Keratinocyte (primary cell): ENCODE measurements around the gene SFMBT2. TPM values are rescaled to one million over a fixed set of nuclear protein-coding genes. Genes with fewer than 3 reads are reported as not detected.

ENCODE experiments used
- DNase-seq: peaks from one replicate; pipeline ENCODE4 v3.0.0-alpha.2; 2011; ENCODE audit warnings: low read depth, missing footprints, low spot score
- FAIRE-seq: peaks from 2 replicates; lab custom pipeline; 2011; peaks lifted over from hg19 to GRCh38; lab: Jason Lieb, UNC
- H2AFZ ChIP-seq: 2 replicates; pipeline ENCODE4 v1.6.0; 2012; ENCODE audit warnings: low read length, control low read depth, inconsistent platforms; ENCODE audit not compliant: control insufficient read depth
- H3K27ac ChIP-seq: 2 replicates; pipeline ENCODE4 v1.5.1; 2011; ENCODE audit warnings: low read length; ENCODE audit not compliant: control insufficient read depth, insufficient read depth
- H3K27me3 ChIP-seq: 3 replicates; pipeline ENCODE4 v1.6.0; 2011; ENCODE audit warnings: low read length; ENCODE audit not compliant: control insufficient read depth, insufficient read depth; ENCODE audit errors: extremely low read depth
- H3K36me3 ChIP-seq, 2 experiments: 2 replicates in 1 of 2; 3 replicates in 1 of 2; pipeline ENCODE4 v1.5.1; 2011; ENCODE audit warnings: low read length in 2 of 2, mild to moderate bottlenecking in 1 of 2; ENCODE audit not compliant: control insufficient read depth in 2 of 2, insufficient read depth in 2 of 2; ENCODE audit errors: extremely low read depth in 1 of 2
- H3K4me1 ChIP-seq: 3 replicates; pipeline ENCODE4 v1.5.1; 2011; ENCODE audit warnings: low read length; ENCODE audit not compliant: control insufficient read depth, insufficient read depth; ENCODE audit errors: extremely low read depth
- H3K4me2 ChIP-seq: 3 replicates; pipeline ENCODE4 v1.6.0; 2011; ENCODE audit warnings: low read depth, low read length; ENCODE audit not compliant: control insufficient read depth, insufficient read depth; ENCODE audit errors: extremely low read depth
- H3K4me3 ChIP-seq, 3 experiments: fragments of 200-600 bp in 1 of 3; sonication (generic) in 1 of 3; 2 replicates in 2 of 3; 3 replicates in 1 of 3; pipeline ENCODE4 v1.5.1; 2011 to 2016; ENCODE audit warnings: low read length in 3 of 3, mild to moderate bottlenecking in 3 of 3, control low read depth in 2 of 3, inconsistent platforms in 1 of 3, low read depth in 1 of 3, mixed read lengths in 1 of 3, mixed run types in 1 of 3, moderate library complexity in 1 of 3; ENCODE audit not compliant: control insufficient read depth in 2 of 3, insufficient read depth in 2 of 3; ENCODE audit errors: extremely low read depth in 1 of 3
- H3K79me2 ChIP-seq: 2 replicates; pipeline ENCODE4 v1.6.0; 2012; ENCODE audit warnings: low read length; ENCODE audit not compliant: control insufficient read depth, insufficient read depth
- H3K9ac ChIP-seq: 3 replicates; pipeline ENCODE4 v1.6.0; 2011; ENCODE audit warnings: low read length; ENCODE audit not compliant: control insufficient read depth, insufficient read depth; ENCODE audit errors: extremely low read depth
- H3K9me1 ChIP-seq: 3 replicates; pipeline ENCODE4 v1.6.0; 2011; ENCODE audit warnings: low read length; ENCODE audit not compliant: control insufficient read depth, insufficient read depth; ENCODE audit errors: extremely low read depth
- H3K9me3 ChIP-seq: 2 replicates; pipeline ENCODE4 v1.5.1; 2012; ENCODE audit warnings: low read depth, low read length; ENCODE audit not compliant: control insufficient read depth
- H4K20me1 ChIP-seq: 3 replicates; pipeline ENCODE4 v1.6.0; 2011; ENCODE audit warnings: low read length; ENCODE audit not compliant: control insufficient read depth, insufficient read depth; ENCODE audit errors: extremely low read depth
- CTCF ChIP-seq, 3 experiments: IDR thresholded peaks in 1 of 3; conservative IDR thresholded peaks in 1 of 3; optimal IDR thresholded peaks in 1 of 3; 2 replicates in 2 of 3; 3 replicates in 1 of 3; pipeline versions ENCODE3 to v1.5.1; 2011; ENCODE audit warnings: low read length in 3 of 3, mild to moderate bottlenecking in 3 of 3, moderate library complexity in 2 of 3, control low read depth in 1 of 3, inconsistent platforms in 1 of 3; ENCODE audit not compliant: insufficient read depth in 2 of 3; ENCODE audit errors: extremely low read depth in 1 of 3
- EZH2 ChIP-seq: IDR thresholded peaks from one replicate; pipeline ENCODE4 v1.6.1; 2012; ENCODE audit warnings: inconsistent platforms, mild to moderate bottlenecking, low read length, moderate library complexity
- dilution Hi-C: fragments of 300-500 bp; cut with MboI; formaldehyde crosslinking; loops from one replicate; pipeline ENCODE4 v1.7.0; 2020; ENCODE audit warnings: low sequenced_read_pairs; ENCODE audit not compliant: extremely low pct_ligation_motif_present
- polyA plus RNA-seq, 5 experiments: library from polyadenylated mRNA; depleted of rRNA in 3 of 5; stranded (reverse) in 3 of 5; stranded (forward) in 1 of 5; unstranded in 1 of 5; fragments of >200 nt; gene quantifications; 1 replicate in 1 of 5; 2 replicates in 3 of 5; 3 replicates in 1 of 5; pipeline versions ENCODE4 v1.2.1 to v1.2.3, GENCODE V29; 2011 to 2012; ENCODE audit warnings: missing spikeins in 2 of 5, low read depth in 1 of 5, low replicate concordance in 1 of 5

SFMBT2 gene
- polyA plus RNA-seq, 1 donor (not counting 4 experiments of a cell fraction or from before 2014, with no cell fraction given): 0.71 TPM

GRCh38 chr10:7173948-7174347 is 236.9 kb downstream of the SFMBT2 start:
- Histone ChIP-seq H4K20me1 (no peaks in the 10 kb centered on the region), H3K9me3 (no peaks in the 10 kb centered on the region), H3K4me1 (no peaks in the 10 kb centered on the region), H3K4me2 (no peak overlapping the region), H3K36me3 (no peaks in the 10 kb centered on the region), H2AFZ (no peak overlapping the region), H3K27me3 (no peaks in the 10 kb centered on the region), H3K79me2 (no peaks in the 10 kb centered on the region), H3K27ac (no peak overlapping the region), H3K9me1 (no peaks in the 10 kb centered on the region), H3K4me3 (no peak overlapping the region), H3K9ac (no peak overlapping the region)
- TF ChIP-seq CTCF (optimal IDR thresholded peaks at IDR 0.05 in 1 of 3, IDR thresholded peaks at IDR 0.05 in 1 of 3, conservative IDR thresholded peaks at IDR 0.05 in 1 of 3; ENCODE audit: extremely low read depth in 1 of 3, insufficient read depth in 2 of 3, low read length in 3 of 3): no peak
- DNase-seq (no peak), FAIRE-seq (no peak)
- dilution Hi-C loops: no loop called here

GRCh38 chr10:7171825-7172224 is 239.0 kb downstream of the SFMBT2 start:
- Histone ChIP-seq H3K4me2 (no peak overlapping the region), H3K27ac (no peak overlapping the region), H3K27me3 (no peaks in the 10 kb centered on the region), H3K4me1 (no peaks in the 10 kb centered on the region), H4K20me1 (no peaks in the 10 kb centered on the region), H3K79me2 (no peaks in the 10 kb centered on the region), H2AFZ (no peak overlapping the region), H3K9ac (no peak overlapping the region), H3K4me3 (no peak overlapping the region), H3K36me3 (no peaks in the 10 kb centered on the region), H3K9me1 (no peaks in the 10 kb centered on the region), H3K9me3 (no peaks in the 10 kb centered on the region)
- no peak for FAIRE-seq
- no peak for TF ChIP-seq CTCF (optimal IDR thresholded peaks at IDR 0.05 in 1 of 3, IDR thresholded peaks at IDR 0.05 in 1 of 3, conservative IDR thresholded peaks at IDR 0.05 in 1 of 3; ENCODE audit: extremely low read depth in 1 of 3, insufficient read depth in 2 of 3, low read length in 3 of 3)
- TF ChIP-seq EZH2: no peak
- dilution Hi-C loops: no loop called here
- DNase-seq: no peak
